GM12865 (cell line): Measurements from ENCODE around the gene HERC3.

Source experiments
- DNase-seq: peaks from one replicate; pipeline ENCODE4 v3.0.0; 2010; ENCODE audit warnings: low read depth
- H3K4me3 ChIP-seq: 2 replicates; pipeline ENCODE4 v1.5.1; 2011; ENCODE audit warnings: mild to moderate bottlenecking, low read depth, low read length, control low read depth
- TF ChIP-seq, protein P1 (sequence below): IDR thresholded peaks from 2 replicates; pipeline ENCODE4 v1.5.1; 2011; ENCODE audit warnings: low read length, control low read depth, low read depth, inconsistent platforms; ENCODE audit not compliant: insufficient read depth; ENCODE audit errors: missing control alignments

HERC3 gene

DNA sequence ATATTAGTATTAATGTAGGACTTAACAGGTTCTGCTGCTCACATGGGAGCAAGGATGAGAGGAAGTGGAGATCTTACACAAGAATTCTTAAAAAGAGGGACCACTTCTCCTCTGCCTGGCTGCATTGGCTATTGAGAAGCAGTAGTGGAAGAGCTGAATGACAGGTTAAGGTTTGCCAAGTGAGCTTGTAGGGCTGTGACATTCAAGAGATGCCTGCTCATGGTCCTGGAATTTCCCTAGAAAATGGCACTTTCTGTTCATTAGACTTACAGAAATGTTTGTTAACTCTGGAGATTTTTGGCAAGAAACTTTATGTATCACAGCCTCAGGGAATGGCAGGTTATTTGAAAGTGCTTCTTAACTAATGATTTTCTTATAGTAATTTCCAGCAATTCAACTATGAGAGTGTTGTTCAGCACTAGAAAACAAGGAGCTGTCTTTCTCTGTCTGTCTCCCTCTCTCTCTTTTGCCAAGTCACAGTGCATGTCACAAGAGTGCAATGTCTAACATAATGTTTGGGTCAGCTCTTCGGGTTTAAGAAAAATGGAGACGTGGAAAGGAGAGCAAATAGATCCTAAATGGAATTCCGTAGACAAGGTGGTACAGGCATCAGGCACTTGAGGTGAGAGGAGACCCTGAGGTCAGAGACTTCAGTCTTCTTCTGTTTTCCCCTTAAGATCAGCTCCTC is 113.7 kb downstream of the HERC3 start:
- DNase-seq, result no peak
- no peak overlapping the region for H3K4me3 ChIP-seq

DNA sequence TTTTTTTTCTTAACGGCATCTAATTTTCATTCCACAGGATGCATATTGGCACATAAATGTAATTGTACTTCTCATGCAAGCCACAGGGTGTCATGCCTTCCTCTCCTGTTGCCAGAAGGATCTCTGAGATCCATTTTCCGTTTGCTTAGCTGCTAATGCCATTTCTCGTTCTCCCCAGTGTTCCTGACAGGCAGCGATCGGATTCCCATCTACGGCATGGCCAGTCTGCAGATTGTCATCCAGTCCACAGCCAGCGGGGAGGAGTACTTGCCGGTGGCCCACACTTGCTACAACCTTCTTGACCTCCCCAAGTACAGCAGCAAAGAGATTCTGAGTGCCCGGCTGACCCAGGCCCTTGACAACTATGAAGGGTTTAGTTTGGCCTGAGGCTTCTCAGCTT is 114.3 kb downstream of the HERC3 start:
- no peak for DNase-seq
- TF ChIP-seq, protein P1, sequence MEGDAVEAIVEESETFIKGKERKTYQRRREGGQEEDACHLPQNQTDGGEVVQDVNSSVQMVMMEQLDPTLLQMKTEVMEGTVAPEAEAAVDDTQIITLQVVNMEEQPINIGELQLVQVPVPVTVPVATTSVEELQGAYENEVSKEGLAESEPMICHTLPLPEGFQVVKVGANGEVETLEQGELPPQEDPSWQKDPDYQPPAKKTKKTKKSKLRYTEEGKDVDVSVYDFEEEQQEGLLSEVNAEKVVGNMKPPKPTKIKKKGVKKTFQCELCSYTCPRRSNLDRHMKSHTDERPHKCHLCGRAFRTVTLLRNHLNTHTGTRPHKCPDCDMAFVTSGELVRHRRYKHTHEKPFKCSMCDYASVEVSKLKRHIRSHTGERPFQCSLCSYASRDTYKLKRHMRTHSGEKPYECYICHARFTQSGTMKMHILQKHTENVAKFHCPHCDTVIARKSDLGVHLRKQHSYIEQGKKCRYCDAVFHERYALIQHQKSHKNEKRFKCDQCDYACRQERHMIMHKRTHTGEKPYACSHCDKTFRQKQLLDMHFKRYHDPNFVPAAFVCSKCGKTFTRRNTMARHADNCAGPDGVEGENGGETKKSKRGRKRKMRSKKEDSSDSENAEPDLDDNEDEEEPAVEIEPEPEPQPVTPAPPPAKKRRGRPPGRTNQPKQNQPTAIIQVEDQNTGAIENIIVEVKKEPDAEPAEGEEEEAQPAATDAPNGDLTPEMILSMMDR, result no peak
- H3K4me3 ChIP-seq, result no peak overlapping the region

More for the DNA sequence above, 113.7 kb downstream of the HERC3 start:
- TF ChIP-seq, protein P1, result no peak

DNA sequence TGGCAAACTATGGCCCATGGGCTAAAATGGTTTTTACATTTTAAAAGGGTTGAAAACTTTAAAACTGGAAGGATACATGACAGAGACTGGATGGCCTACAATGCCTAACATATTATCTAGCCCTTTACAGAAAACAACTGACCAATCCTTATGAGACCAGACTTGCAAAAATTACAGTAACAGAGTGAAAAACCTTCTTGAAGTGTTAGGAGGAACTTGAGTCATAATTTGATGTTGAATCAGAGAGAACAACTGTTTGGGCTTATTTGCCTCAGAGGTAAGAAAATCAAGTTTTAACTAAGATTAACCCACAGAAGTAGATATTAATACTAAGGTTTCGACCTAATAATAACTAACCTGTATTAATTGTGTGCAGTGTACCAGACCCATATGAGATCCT is 117.7 kb downstream of the HERC3 start:
- no peak for DNase-seq
- H3K4me3 ChIP-seq, result no peak overlapping the region
- TF ChIP-seq, protein P1, result no peak

- no peak for DNase-seq
These were observed 121.5 kb downstream of the HERC3 start for GRCh38 chr4:88713782-88714181.

GRCh38 chr4:88718098-88718497 is 125.8 kb downstream of the HERC3 start:
- H3K4me3 ChIP-seq, result no peak overlapping the region
- no peak for DNase-seq
- TF ChIP-seq, protein P1, result no peak

More at GRCh38 chr4:88713782-88714181, 121.5 kb downstream of the HERC3 start:
- TF ChIP-seq, protein P1, result no peak
- no peak overlapping the region for H3K4me3 ChIP-seq

DNA sequence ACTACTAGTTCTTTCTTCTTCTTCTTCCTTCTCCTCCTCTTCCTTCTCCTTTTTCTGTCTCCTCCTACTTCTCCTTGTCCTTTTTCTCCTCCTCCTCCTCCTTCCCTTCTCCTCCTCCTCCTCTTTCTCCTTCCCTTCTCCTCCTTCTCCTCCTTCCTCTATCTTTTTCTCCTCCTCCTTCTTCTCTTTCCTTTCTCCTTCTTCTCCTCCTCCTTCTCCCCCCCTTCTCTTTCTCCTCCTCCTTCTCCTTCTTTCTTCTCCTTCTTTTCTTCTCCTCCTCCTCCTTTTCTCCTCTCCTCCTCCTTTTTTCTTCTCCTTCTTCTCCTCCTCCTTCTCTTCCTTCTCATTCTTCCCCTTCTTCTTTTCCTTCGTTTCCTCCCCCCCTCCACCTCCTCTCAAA is 127.1 kb downstream of the HERC3 start:
- no peak for DNase-seq
- TF ChIP-seq, protein P1, result no peak
- H3K4me3 ChIP-seq, result no peak overlapping the region
